Stimulated activated CD4-positive, alpha-beta T cell treated with anti-CD3 and anti-CD28 coated beads, Interleukin-1b, Interleukin-23, amount 100 ng/mL, for 1 hour (primary cell): ENCODE data around the gene RMND5B.
A peak's percentile ranks its signal among the peaks of the same experiment; 100 is the strongest.
"Not testable (repeated sequence)": the region's sequence is repeated elsewhere in the genome, so short reads cannot be mapped to it uniquely, and the experiment has no call there.

Source experiments
- DNase-seq, 2 donors: peaks; one replicate each; pipeline ENCODE4 v3.0.0-alpha.2; 2020; ENCODE audit warnings: low read depth in 2 of 2

The RMND5B gene

GRCh38 chr5:178113841-178114324, 16.9 kb upstream of the RMND5B start:
- DNase-seq, result no peak

GRCh38 chr5:178114325-178115135, 16.3 kb upstream of the RMND5B start:
- peak in 1 of 2 donors; percentile 14 for DNase-seq

GRCh38 chr5:178115136-178115813, 15.5 kb upstream of the RMND5B start:
- DNase-seq, result no peak

GRCh38 chr5:178115814-178116142, 15.0 kb upstream of the RMND5B start:
- DNase-seq, result no peak

GRCh38 chr5:178116143-178116885, 14.5 kb upstream of the RMND5B start:
- DNase-seq, result peak in 1 of 2 donors; percentile 23

- no peak for DNase-seq
Measured at GRCh38 chr5:178117923-178118701, 12.7 kb upstream of the RMND5B start.

GRCh38 chr5:178119915-178120606, 10.8 kb upstream of the RMND5B start:
- no peak for DNase-seq

- DNase-seq, result peak; percentile 51 to 72
Measured at GRCh38 chr5:178120607-178121357, 10.0 kb upstream of the RMND5B start.

GRCh38 chr5:178121391-178122276, 9.2 kb upstream of the RMND5B start:
- no peak for DNase-seq

- no peak for DNase-seq
Measured at GRCh38 chr5:178122346-178122745, 8.5 kb upstream of the RMND5B start.

GRCh38 chr5:178123094-178123965, 7.5 kb upstream of the RMND5B start:
- DNase-seq, result no peak

GRCh38 chr5:178123966-178124925, 6.6 kb upstream of the RMND5B start:
- no peak for DNase-seq

- no peak for DNase-seq
Measured at GRCh38 chr5:178125253-178125906, 5.4 kb upstream of the RMND5B start.

GRCh38 chr5:178126556-178126955, 4.3 kb upstream of the RMND5B start:
- DNase-seq, result no peak

- not testable (repeated sequence) for DNase-seq
Measured at GRCh38 chr5:178127300-178128009, 3.4 kb upstream of the RMND5B start.

GRCh38 chr5:178129296-178129695, 1.5 kb upstream of the RMND5B start:
- DNase-seq, result no peak
